Measurements from ENCODE around the gene GREM2. TPM values are rescaled to one million over a fixed set of nuclear protein-coding genes. Genes with fewer than 3 reads are reported as not detected.

Gene GREM2
- total RNA-seq, 1 donor from 2014 or later: 1.2 TPM

DNA sequence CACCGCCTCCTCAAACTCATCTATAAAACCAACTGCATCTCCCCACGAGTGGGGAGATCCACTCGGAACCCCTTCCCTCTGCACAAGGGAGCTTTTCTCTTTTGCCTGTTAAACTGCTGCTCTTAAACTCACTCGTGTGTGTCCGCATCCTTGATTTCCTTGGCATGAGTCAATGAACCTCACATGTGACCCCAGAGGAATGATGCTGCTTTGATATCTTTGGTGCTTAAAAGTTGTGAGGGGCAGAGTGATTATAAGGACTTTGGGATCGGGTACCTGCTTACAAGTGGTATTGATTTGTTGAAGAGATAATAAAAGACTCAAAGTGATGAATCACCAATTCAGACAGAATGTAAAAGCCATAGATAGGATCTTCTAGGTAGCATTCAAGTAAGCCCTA lies 125.3 kb downstream of the GREM2 start:
- no peaks in the 10 kb centered on the region for H3K27me3 ChIP-seq
- no peaks in the 10 kb centered on the region for H3K36me3 ChIP-seq
- no peak for DNase-seq (ENCODE audit: extremely low spot score in 2 of 2)
- H3K4me3 ChIP-seq: no peak overlapping the region
- TF ChIP-seq POLR2AphosphoS5 (IDR thresholded peaks at IDR 0.05; ENCODE audit: insufficient read depth in 1 of 2, low read depth in 1 of 2): no peak
- TF ChIP-seq POLR2A (IDR thresholded peaks at IDR 0.05): no peak
- TF ChIP-seq, protein P1, sequence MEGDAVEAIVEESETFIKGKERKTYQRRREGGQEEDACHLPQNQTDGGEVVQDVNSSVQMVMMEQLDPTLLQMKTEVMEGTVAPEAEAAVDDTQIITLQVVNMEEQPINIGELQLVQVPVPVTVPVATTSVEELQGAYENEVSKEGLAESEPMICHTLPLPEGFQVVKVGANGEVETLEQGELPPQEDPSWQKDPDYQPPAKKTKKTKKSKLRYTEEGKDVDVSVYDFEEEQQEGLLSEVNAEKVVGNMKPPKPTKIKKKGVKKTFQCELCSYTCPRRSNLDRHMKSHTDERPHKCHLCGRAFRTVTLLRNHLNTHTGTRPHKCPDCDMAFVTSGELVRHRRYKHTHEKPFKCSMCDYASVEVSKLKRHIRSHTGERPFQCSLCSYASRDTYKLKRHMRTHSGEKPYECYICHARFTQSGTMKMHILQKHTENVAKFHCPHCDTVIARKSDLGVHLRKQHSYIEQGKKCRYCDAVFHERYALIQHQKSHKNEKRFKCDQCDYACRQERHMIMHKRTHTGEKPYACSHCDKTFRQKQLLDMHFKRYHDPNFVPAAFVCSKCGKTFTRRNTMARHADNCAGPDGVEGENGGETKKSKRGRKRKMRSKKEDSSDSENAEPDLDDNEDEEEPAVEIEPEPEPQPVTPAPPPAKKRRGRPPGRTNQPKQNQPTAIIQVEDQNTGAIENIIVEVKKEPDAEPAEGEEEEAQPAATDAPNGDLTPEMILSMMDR (IDR thresholded peaks at IDR 0.05): no peak
- no peaks in the 10 kb centered on the region for H3K9me3 ChIP-seq
- intact Hi-C loops (cut with DNase I): no loop called here
- no peaks in the 10 kb centered on the region for H3K4me1 ChIP-seq
- no peak overlapping the region for H3K27ac ChIP-seq

DNA sequence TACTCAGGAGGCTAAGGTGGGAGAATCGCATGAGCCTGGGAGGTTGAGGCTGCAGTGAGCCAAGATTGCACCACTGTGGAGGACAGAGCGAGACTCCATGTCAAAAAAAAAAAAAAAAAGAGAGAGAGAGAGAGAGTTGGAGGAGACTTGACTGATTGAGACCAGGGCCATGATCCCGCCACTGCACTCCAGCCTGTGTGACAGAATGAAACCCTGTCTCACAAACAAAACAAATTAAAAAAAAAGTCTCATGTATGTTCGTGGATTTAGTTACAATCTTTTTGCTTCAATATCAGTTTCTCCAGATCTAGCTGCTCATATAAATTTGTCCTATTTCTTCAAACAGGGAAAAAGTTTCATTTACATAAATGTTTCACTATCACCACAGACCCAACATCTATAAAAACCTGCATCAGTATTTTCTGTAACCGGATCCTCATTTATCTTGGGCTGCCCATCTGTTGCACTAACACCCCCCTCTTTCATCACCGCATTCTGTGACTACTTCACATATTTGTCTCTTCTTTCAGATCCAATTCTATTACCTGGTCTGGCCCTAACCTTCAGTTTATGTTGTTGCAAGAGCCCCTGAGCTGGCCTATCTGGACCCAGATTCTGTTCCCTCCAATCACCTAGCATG lies 127.0 kb downstream of the GREM2 start:
- H3K36me3 ChIP-seq: no peaks in the 10 kb centered on the region
- no peak overlapping the region for H3K27ac ChIP-seq
- TF ChIP-seq, protein P1 (IDR thresholded peaks at IDR 0.05): no peak
- no peak for TF ChIP-seq POLR2AphosphoS5 (IDR thresholded peaks at IDR 0.05; ENCODE audit: insufficient read depth in 1 of 2, low read depth in 1 of 2)
- no peaks in the 10 kb centered on the region for H3K27me3 ChIP-seq
- no peak overlapping the region for H3K4me3 ChIP-seq
- intact Hi-C loops (cut with DNase I): no loop called here
- no peaks in the 10 kb centered on the region for H3K9me3 ChIP-seq
- no peak for DNase-seq (ENCODE audit: extremely low spot score in 2 of 2)
- H3K4me1 ChIP-seq: no peaks in the 10 kb centered on the region

DNA sequence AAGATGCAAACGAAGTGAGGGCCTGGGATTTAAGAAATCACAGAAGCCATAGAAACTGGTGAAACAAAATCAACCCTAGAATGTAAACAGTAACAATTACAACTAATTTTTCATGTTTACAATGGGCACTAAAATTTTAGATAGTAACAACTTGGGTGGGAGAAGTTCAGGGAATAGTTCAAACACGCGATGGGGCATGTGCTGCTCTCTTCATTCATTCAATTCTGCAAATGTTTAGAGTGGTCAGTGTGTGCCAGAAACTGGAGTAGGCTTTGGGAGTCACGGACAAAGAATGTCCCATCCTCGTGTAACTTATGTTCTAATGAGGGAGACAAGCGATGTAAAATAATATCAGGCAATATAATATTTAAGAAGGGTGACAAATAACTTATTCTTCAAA lies 133.4 kb downstream of the GREM2 start:
- H3K36me3 ChIP-seq: no peaks in the 10 kb centered on the region
- intact Hi-C loops (cut with DNase I): no loop called here
- no peak overlapping the region for H3K27ac ChIP-seq
- H3K9me3 ChIP-seq: no peaks in the 10 kb centered on the region
- H3K4me3 ChIP-seq: no peak overlapping the region
- H3K27me3 ChIP-seq: no peaks in the 10 kb centered on the region
- TF ChIP-seq, protein P1 (IDR thresholded peaks at IDR 0.05): no peak
- no peak for TF ChIP-seq POLR2AphosphoS5 (IDR thresholded peaks at IDR 0.05; ENCODE audit: insufficient read depth in 1 of 2, low read depth in 1 of 2)
- no peak for TF ChIP-seq POLR2A (IDR thresholded peaks at IDR 0.05)
- DNase-seq (ENCODE audit: extremely low spot score in 2 of 2): no peak
- no peaks in the 10 kb centered on the region for H3K4me1 ChIP-seq

DNA sequence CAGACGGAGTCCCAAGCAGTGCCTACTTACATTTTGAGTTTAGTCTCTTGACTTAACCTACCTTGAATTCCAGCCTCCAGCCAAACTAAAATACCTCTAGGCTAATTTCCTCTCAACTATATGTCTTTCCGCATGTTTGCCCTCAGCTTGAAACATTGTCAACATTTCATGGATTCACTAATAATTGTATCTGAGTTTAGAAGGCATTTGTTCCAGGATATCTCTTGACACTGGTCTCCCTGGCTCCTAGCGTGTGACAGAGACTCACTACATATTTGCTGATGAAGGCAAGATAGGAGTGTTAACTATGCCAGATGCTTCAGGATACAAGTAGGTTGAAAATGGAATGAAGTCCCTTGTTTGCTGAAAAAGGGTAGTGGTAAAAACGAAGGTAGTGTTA lies 136.1 kb downstream of the GREM2 start:
- Histone ChIP-seq H3K4me3 (no peak overlapping the region), H3K36me3 (no peaks in the 10 kb centered on the region), H3K27ac (no peak overlapping the region), H3K9me3 (no peaks in the 10 kb centered on the region), H3K27me3 (no peaks in the 10 kb centered on the region), H3K4me1 (no peaks in the 10 kb centered on the region)
- intact Hi-C loops (cut with DNase I): no loop called here
- DNase-seq (ENCODE audit: extremely low spot score in 2 of 2): no peak
- TF ChIP-seq POLR2A (IDR thresholded peaks at IDR 0.05): no peak
- TF ChIP-seq POLR2AphosphoS5 (IDR thresholded peaks at IDR 0.05; ENCODE audit: insufficient read depth in 1 of 2, low read depth in 1 of 2): no peak
- TF ChIP-seq, protein P1 (IDR thresholded peaks at IDR 0.05): no peak

DNA sequence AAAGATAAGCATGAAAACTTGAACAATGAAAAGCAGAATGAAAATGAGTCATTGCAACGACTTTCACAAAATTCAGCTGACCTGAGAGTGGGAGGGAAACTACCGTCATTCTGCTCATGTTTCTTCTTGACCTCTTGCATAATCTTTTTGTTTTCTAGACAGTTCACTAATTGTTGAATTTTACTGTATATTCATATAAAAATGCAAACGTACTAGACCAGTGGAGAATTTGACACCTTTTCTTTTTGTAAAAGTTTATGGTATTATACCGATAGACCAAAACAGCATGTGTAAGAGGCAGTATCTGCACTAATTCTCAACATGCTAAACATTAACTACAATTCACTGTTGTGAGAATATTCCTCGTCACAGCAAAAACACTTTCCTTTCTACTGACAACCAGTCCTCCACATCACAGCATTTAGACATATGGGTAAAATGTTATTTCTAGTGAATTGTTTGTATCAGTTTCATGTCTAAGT lies 137.8 kb downstream of the GREM2 start:
- Histone ChIP-seq H3K36me3 (no peaks in the 10 kb centered on the region), H3K4me1 (no peaks in the 10 kb centered on the region), H3K4me3 (no peak overlapping the region), H3K27ac (no peak overlapping the region), H3K9me3 (no peaks in the 10 kb centered on the region), H3K27me3 (no peaks in the 10 kb centered on the region)
- TF ChIP-seq POLR2AphosphoS5 (IDR thresholded peaks at IDR 0.05; ENCODE audit: insufficient read depth in 1 of 2, low read depth in 1 of 2) (no peak), POLR2A (IDR thresholded peaks at IDR 0.05) (no peak)
- TF ChIP-seq, protein P1 (IDR thresholded peaks at IDR 0.05): no peak
- intact Hi-C loops (cut with DNase I): no loop called here
- no peak for DNase-seq (ENCODE audit: extremely low spot score in 2 of 2)
